Heart left ventricle (tissue), 16 donors: ENCODE measurements around the gene PRKG1. TPM values are rescaled to one million over a fixed set of nuclear protein-coding genes. Genes with fewer than 3 reads are reported as not detected.

Experiments used
- ATAC-seq, 4 donors: fragments of 200-7000 bp; cut with Tn5 transposase; one replicate each; pipeline ENCODE4 v1.9.1; 2020 to 2022; ENCODE audit warnings: moderate library complexity in 4 of 4, mild to moderate bottlenecking in 3 of 4, moderate number of reproducible peaks in 1 of 4
- DNase-seq, 5 donors: peaks; one replicate each; pipeline ENCODE4 v3.0.0-alpha.2; 2020
- H3K27ac ChIP-seq, 12 donors: fragments of 200-600 bp; sonication (generic) in 4 of 12; one replicate each; pipeline versions ENCODE4 v1.5.0 to v1.8.0; 2016 to 2022; ENCODE audit warnings: mild to moderate bottlenecking in 2 of 12
- H3K27me3 ChIP-seq, 9 donors: fragments of 200-600 bp; sonication (generic) in 2 of 9; one replicate each; pipeline versions ENCODE4 v1.5.1 to v1.8.0; 2016 to 2022; ENCODE audit warnings: mild to moderate bottlenecking in 3 of 9
- H3K36me3 ChIP-seq, 9 donors: fragments of 200-600 bp; sonication (generic) in 2 of 9; one replicate each; pipeline versions ENCODE4 v1.5.0 to v1.8.0; 2018 to 2022; ENCODE audit warnings: mild to moderate bottlenecking in 2 of 9
- H3K4me1 ChIP-seq, 12 donors: fragments of 200-600 bp; sonication (generic) in 4 of 12; one replicate each; pipeline versions ENCODE4 v1.5.0 to v1.8.0; 2016 to 2022; ENCODE audit warnings: mild to moderate bottlenecking in 3 of 12
- H3K4me3 ChIP-seq, 12 donors: fragments of 200-600 bp; sonication (generic) in 4 of 12; one replicate each; pipeline versions ENCODE4 v1.5.0 to v1.8.0; 2017 to 2022; ENCODE audit warnings: mild to moderate bottlenecking in 9 of 12, moderate library complexity in 4 of 12
- H3K9me3 ChIP-seq, 12 donors: fragments of 200-600 bp; sonication (generic) in 4 of 12; one replicate each; pipeline versions ENCODE4 v1.5.0 to v1.8.0; 2016 to 2022; ENCODE audit warnings: mild to moderate bottlenecking in 1 of 12
- CTCF ChIP-seq, 12 donors: fragments of 200-600 bp; sonication (generic) in 4 of 12; IDR thresholded peaks; one replicate each; pipeline versions ENCODE4 v1.5.0 to v1.8.0; 2018 to 2022; ENCODE audit warnings: antibody characterized with exemption in 12 of 12, mild to moderate bottlenecking in 5 of 12
- POLR2A ChIP-seq, 2 donors: fragments of 450-650 bp; IDR thresholded peaks; one replicate each; pipeline ENCODE4 v1.6.1; 2017; ENCODE audit warnings: antibody characterized with exemption in 2 of 2, mild to moderate bottlenecking in 2 of 2, moderate library complexity in 2 of 2
- WGBS, 4 donors: extraction: QIAGEN DNeasy Blood & Tissue Kit in 2 of 4; methylation state at CpG; one replicate each; pipeline versions ENCODE4 v1.1.5 to v1.1.7; 2013 to 2018; 5-methylcytosine and 5-hydroxymethylcytosine counted together
- intact Hi-C, 10 donors: fragments of 100-400 bp; cut with DNase I; formaldehyde crosslinking; loops; one replicate each; pipeline versions ENCODE4 v1.11.1 to v1.14.2; 2022
- polyA plus RNA-seq, 2 donors: library from polyadenylated mRNA; stranded (reverse); fragments of 200-250 nt; gene quantifications; one replicate each; pipeline ENCODE4 v1.2.3, GENCODE V29; 2013
- total RNA-seq, 9 donors: library from RNA; depleted of rRNA in 2 of 9; stranded (reverse); fragments of >200 nt in 2 of 9; fragmentation: NEBNext Ultra II Directional in 3 of 9; extraction: Animal tissue kit (Norgen Biotek cat#: 25700) in 3 of 9; gene quantifications; one replicate each; pipeline versions ENCODE4 v1.1.0 to v1.2.4, GENCODE V29; 2016 to 2023
- donor health status: ischemic (EF 13 %, LVEDD 7.1; RV severe dilation, severe dysfunction).
- donor health status: healthy with polysubstance abuse.
- donor health status: DM: no; HTN: yes; CAD: no.
- donor health status: DM: no; HTN: no; CAD: no.
- donor health status: ischemic (EF 25% LVEDD 6.9; RV normal size, moderate dysfunction).
- donor health status: ischemic (EF 25% LVEDD 5.7; RV mildly dilated, moderate dysfunction).
- donor health status: healthy.
- donor health status: DM: yes; HTN: yes; CAD: no.
- donor health status: ischemic (EF 35%, LVEDD 5.7; RV mildly dilated, moderate dysfunction).
- donor health status: nonischemic (EF 11% LVEDD 7.7; RV severe dilation, severe dysfunction).
- donor health status: DM: yes; HTN: yes; CAD: no.
- donor health status: PGD.
- donor health status: ischemic (EF 29% LVEDD 5.4; RV normal size, mild dysfunction).
- donor health status: nonischemic (EF 23%, LVEDD 6.1; RV moderate dilation, normal function).

PRKG1 gene
- total and polyA plus RNA-seq, 11 donors: 5.5 to 37.3 (median 29.3) TPM

GRCh38 chr10:51031950-51032349 lies 42.3 kb upstream of the PRKG1 start:
- no peak overlapping the region for H3K27ac ChIP-seq

GRCh38 chr10:51034769-51035168 lies 39.5 kb upstream of the PRKG1 start:
- intact Hi-C loops: no loop called here
- no peaks in the 10 kb centered on the region for H3K4me1 ChIP-seq
- WGBS, 4 donors: 90 to 96% (median 93%) methylated on average over 4 of the region's 4 CpGs
- no peaks in the 10 kb centered on the region for H3K27me3 ChIP-seq
- ATAC-seq: no peak
- H3K9me3 ChIP-seq: peaks cover 0 to 2% (median 0%) of the 10 kb centered on the region in 12 donors
- no peak overlapping the region for H3K4me3 ChIP-seq
- H3K36me3 ChIP-seq: no peaks in the 10 kb centered on the region
- no peak overlapping the region for H3K27ac ChIP-seq
- DNase-seq: no peak
- TF ChIP-seq POLR2A (IDR thresholded peaks at IDR 0.05) (no peak), CTCF (IDR thresholded peaks at IDR 0.05) (no peak)

More at GRCh38 chr10:51031950-51032349, 42.3 kb upstream of the PRKG1 start:
- TF ChIP-seq CTCF (IDR thresholded peaks at IDR 0.05) (no peak), POLR2A (IDR thresholded peaks at IDR 0.05) (no peak)
- no peak overlapping the region for H3K4me3 ChIP-seq
- H3K4me1 ChIP-seq: peaks cover 0 to 13% (median 0%) of the 10 kb centered on the region in 12 donors
- no peaks in the 10 kb centered on the region for H3K36me3 ChIP-seq
- intact Hi-C loops: no loop called here
- H3K27me3 ChIP-seq: no peaks in the 10 kb centered on the region
- DNase-seq: no peak
- ATAC-seq: no peak
- H3K9me3 ChIP-seq: no peaks in the 10 kb centered on the region

- Histone ChIP-seq H3K27ac (no peak overlapping the region), H3K9me3 (peaks cover 0 to 3% (median 0%) of the 10 kb centered on the region in 12 donors), H3K36me3 (no peaks in the 10 kb centered on the region), H3K4me1 (no peaks in the 10 kb centered on the region), H3K27me3 (no peaks in the 10 kb centered on the region), H3K4me3 (no peak overlapping the region)
- intact Hi-C loops: no loop called here
- 89 to 93% (median 90%) methylated on average over 4 of the region's 4 CpGs for WGBS, 4 donors
- TF ChIP-seq POLR2A (IDR thresholded peaks at IDR 0.05): no peak
- TF ChIP-seq CTCF (IDR thresholded peaks at IDR 0.05): no peak
- no peak for ATAC-seq
- no peak for DNase-seq
Measured at GRCh38 chr10:51035344-51035743, 38.9 kb upstream of the PRKG1 start.

GRCh38 chr10:51045871-51046270 lies 28.4 kb upstream of the PRKG1 start:
- H3K27ac ChIP-seq: no peak overlapping the region
- TF ChIP-seq POLR2A (IDR thresholded peaks at IDR 0.05) (no peak), CTCF (IDR thresholded peaks at IDR 0.05) (no peak)
- WGBS, 4 donors: 82 to 96% (median 89%) methylated on average over 2 of the region's 2 CpGs

More at GRCh38 chr10:51045871-51046270, 28.4 kb upstream of the PRKG1 start:
- H3K4me3 ChIP-seq: no peak overlapping the region
- H3K36me3 ChIP-seq: no peaks in the 10 kb centered on the region
- DNase-seq (no peak), ATAC-seq (no peak)
- H3K27me3 ChIP-seq: no peaks in the 10 kb centered on the region
- no peaks in the 10 kb centered on the region for H3K9me3 ChIP-seq
- peaks cover 0 to 36% (median 5%) of the 10 kb centered on the region in 12 donors for H3K4me1 ChIP-seq
- intact Hi-C loops: loop anchor here in 8 of 10 donors (5.0 to 10.0 kb wide), 5 partner anchors 34 to 261 kb away; no protein-coding TSS in a partner anchor
